ENCODE data around the gene PTF1A.

The PTF1A gene, protein sequence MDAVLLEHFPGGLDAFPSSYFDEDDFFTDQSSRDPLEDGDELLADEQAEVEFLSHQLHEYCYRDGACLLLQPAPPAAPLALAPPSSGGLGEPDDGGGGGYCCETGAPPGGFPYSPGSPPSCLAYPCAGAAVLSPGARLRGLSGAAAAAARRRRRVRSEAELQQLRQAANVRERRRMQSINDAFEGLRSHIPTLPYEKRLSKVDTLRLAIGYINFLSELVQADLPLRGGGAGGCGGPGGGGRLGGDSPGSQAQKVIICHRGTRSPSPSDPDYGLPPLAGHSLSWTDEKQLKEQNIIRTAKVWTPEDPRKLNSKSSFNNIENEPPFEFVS

DNA sequence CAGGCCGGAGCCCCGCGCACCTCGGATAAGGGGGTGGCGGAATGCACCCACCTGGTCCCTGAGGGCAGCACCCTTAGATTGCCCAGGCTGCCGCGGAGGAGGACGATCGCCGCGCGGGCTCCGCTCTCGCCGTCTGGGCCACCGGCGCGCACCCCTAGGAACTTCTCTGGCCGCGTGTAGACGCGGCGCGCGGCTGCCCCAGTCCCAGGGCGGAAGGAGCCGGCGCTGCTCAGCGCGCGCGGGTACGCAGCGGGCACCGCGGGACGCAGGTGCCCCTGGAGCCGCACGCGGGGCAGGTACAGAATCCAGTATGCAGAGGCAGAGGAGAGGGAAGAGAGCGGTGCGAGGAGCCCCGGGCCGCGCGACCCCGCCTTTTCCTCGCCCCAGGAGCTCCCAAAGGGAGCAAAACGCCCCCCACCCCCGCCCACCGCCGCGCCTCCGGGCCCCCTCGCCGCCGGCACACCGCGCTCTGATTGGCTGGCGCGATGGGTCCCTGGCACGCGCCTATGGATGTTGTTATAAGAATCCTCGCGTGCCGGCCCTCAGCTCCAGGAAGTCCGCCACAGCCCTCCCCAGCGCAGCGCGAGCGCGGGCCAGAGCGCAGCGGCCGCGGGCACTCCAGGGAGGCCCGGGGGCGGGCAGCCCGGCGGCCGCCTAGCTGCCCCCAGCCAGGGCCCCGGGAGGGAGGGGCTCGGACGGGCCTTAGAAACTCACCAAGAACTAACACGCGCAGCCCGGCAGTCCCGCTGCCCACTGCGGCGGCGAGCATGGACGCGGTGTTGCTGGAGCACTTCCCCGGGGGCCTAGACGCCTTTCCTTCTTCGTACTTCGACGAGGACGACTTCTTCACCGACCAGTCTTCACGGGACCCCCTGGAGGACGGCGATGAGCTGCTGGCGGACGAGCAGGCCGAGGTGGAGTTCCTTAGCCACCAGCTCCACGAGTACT, at the start of gene PTF1A:
PTF1A (plus strand) TSS at position 549 of the 948 bp plus-strand sequence; CDS start at position 768, 219 bp downstream.
- no peak for ATAC-seq
- Mint-ChIP-seq H3K4me3 (no peak within 1 kb of the TSS), H3K9me3 (no peaks in the 10 kb centered on the region), H3K27me3 (peaks cover 70% of the 10 kb centered on the region), H3K36me3 (ENCODE audit: low read depth) (no peaks in the 10 kb centered on the region), H3K4me1 (peaks cover 2% of the 10 kb centered on the region), H3K27ac (no peak within 1 kb of the TSS)
- DNase-seq, result no peak

GRCh38 chr10:23146258-23146657, 45.9 kb upstream of the PTF1A start:
- Mint-ChIP-seq H3K36me3 (ENCODE audit: low read depth) (no peaks in the 10 kb centered on the region), H3K27ac (no peak overlapping the region), H3K4me1 (no peaks in the 10 kb centered on the region), H3K9me3 (no peaks in the 10 kb centered on the region), H3K4me3 (no peak overlapping the region), H3K27me3 (peaks cover 3% of the 10 kb centered on the region)
- no peak for ATAC-seq
- no peak for DNase-seq

- H3K27me3 Mint-ChIP-seq, result peaks cover 3% of the 10 kb centered on the region
- H3K4me3 Mint-ChIP-seq, result no peak overlapping the region
- H3K27ac Mint-ChIP-seq, result no peak overlapping the region
- no peaks in the 10 kb centered on the region for H3K9me3 Mint-ChIP-seq
- ATAC-seq (no peak), DNase-seq (no peak)
- no peaks in the 10 kb centered on the region for H3K4me1 Mint-ChIP-seq
- H3K36me3 Mint-ChIP-seq (ENCODE audit: low read depth), result no peaks in the 10 kb centered on the region
These were observed 45.1 kb upstream of the PTF1A start for GRCh38 chr10:23147035-23147434.

- Mint-ChIP-seq H3K9me3 (no peaks in the 10 kb centered on the region), H3K27ac (no peak overlapping the region), H3K27me3 (peaks cover 3% of the 10 kb centered on the region), H3K4me3 (no peak overlapping the region), H3K4me1 (no peaks in the 10 kb centered on the region), H3K36me3 (ENCODE audit: low read depth) (no peaks in the 10 kb centered on the region)
- DNase-seq, result no peak
- ATAC-seq, result no peak
These were observed 43.9 kb upstream of the PTF1A start for GRCh38 chr10:23148214-23148613.

DNA sequence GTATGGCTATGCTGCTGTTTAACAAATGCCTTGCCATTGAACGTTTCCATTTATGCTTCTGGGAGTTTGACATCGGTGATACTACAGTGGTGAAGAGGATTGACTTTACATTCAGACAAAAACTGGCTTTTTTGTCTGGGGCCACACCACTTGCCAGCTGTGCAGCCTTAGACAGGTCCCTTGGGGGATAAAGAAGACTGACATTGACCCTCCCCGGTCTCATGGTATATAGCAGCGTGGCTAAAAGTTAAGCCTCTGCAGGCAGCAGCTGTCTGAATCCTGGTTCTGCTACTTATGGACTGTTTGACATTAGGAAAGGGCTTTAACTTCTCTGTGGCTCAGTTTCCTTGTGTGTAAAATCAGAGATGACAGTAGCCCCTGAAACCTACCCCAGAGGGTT, 42.0 kb upstream of the PTF1A start:
- ATAC-seq, result no peak
- Mint-ChIP-seq H3K27ac (no peak overlapping the region), H3K9me3 (no peaks in the 10 kb centered on the region), H3K4me3 (no peak overlapping the region), H3K36me3 (ENCODE audit: low read depth) (no peaks in the 10 kb centered on the region), H3K27me3 (peaks cover 7% of the 10 kb centered on the region), H3K4me1 (no peaks in the 10 kb centered on the region)
- DNase-seq, result no peak

GRCh38 chr10:23150610-23151009, 41.5 kb upstream of the PTF1A start:
- no peak overlapping the region for H3K4me3 Mint-ChIP-seq
- DNase-seq (no peak), ATAC-seq (no peak)
- no peaks in the 10 kb centered on the region for H3K4me1 Mint-ChIP-seq
- no peaks in the 10 kb centered on the region for H3K36me3 Mint-ChIP-seq (ENCODE audit: low read depth)
- H3K9me3 Mint-ChIP-seq, result no peaks in the 10 kb centered on the region
- H3K27me3 Mint-ChIP-seq, result peaks cover 9% of the 10 kb centered on the region
- no peak overlapping the region for H3K27ac Mint-ChIP-seq

GRCh38 chr10:23151071-23151470, 41.0 kb upstream of the PTF1A start:
- H3K27me3 Mint-ChIP-seq, result peaks cover 13% of the 10 kb centered on the region
- H3K4me1 Mint-ChIP-seq, result no peaks in the 10 kb centered on the region
- DNase-seq, result no peak
- H3K9me3 Mint-ChIP-seq, result no peaks in the 10 kb centered on the region
- H3K27ac Mint-ChIP-seq, result no peak overlapping the region
- no peaks in the 10 kb centered on the region for H3K36me3 Mint-ChIP-seq (ENCODE audit: low read depth)
- no peak overlapping the region for H3K4me3 Mint-ChIP-seq
- ATAC-seq, result no peak

GRCh38 chr10:23155169-23155568, 36.9 kb upstream of the PTF1A start:
- Mint-ChIP-seq H3K27ac (no peak overlapping the region), H3K4me1 (peaks cover 2% of the 10 kb centered on the region), H3K27me3 (peaks cover 34% of the 10 kb centered on the region), H3K36me3 (ENCODE audit: low read depth) (no peaks in the 10 kb centered on the region), H3K9me3 (no peaks in the 10 kb centered on the region), H3K4me3 (no peak overlapping the region)
- DNase-seq (no peak), ATAC-seq (no peak)

DNA sequence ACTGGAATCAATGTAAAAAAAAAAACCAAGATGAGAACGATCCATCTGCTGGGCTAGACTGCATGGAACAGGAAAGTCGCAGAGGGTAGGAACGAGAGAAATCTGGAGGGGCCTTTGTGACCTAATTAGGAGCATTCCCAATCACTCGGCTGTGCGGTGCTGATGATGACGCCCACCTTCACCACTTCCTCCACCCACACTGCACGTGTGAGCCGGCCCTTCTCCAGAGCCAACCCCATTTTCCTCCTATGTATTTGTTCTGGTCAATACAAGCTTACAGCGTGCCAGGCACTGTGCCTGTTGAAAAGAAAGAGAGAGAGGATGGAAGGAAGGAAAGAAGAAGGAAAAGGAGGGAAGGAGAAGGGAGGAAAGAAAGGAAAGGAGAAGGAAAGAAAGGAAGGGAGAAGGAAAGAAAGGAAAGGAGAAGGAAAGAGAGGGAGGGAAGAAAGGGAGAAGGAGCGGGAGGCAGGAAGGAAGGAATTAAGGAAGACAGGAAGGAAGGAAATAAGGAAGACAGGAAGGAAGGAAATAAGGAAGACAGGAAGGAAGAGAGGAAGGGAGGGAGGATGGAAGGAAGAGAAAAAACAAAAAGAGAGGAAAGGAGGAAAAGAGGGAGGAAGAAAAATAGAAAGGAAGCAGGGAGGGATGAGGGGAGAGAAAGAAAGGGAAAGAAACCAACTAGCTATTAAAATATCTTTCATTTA, 35.5 kb upstream of the PTF1A start:
- H3K9me3 Mint-ChIP-seq, result no peaks in the 10 kb centered on the region
- no peak overlapping the region for H3K4me3 Mint-ChIP-seq
- peaks cover 2% of the 10 kb centered on the region for H3K4me1 Mint-ChIP-seq
- DNase-seq, result no peak
- no peaks in the 10 kb centered on the region for H3K36me3 Mint-ChIP-seq (ENCODE audit: low read depth)
- H3K27me3 Mint-ChIP-seq, result peaks cover 37% of the 10 kb centered on the region
- no peak overlapping the region for H3K27ac Mint-ChIP-seq
- no peak for ATAC-seq

- no peaks in the 10 kb centered on the region for H3K36me3 Mint-ChIP-seq (ENCODE audit: low read depth)
- H3K27me3 Mint-ChIP-seq, result peaks cover 37% of the 10 kb centered on the region
- H3K9me3 Mint-ChIP-seq, result no peaks in the 10 kb centered on the region
- peaks cover 2% of the 10 kb centered on the region for H3K4me1 Mint-ChIP-seq
- no peak overlapping the region for H3K27ac Mint-ChIP-seq
- H3K4me3 Mint-ChIP-seq, result no peak overlapping the region
- ATAC-seq, result no peak
- no peak for DNase-seq
These were observed 34.9 kb upstream of the PTF1A start for GRCh38 chr10:23157239-23157681.

DNA sequence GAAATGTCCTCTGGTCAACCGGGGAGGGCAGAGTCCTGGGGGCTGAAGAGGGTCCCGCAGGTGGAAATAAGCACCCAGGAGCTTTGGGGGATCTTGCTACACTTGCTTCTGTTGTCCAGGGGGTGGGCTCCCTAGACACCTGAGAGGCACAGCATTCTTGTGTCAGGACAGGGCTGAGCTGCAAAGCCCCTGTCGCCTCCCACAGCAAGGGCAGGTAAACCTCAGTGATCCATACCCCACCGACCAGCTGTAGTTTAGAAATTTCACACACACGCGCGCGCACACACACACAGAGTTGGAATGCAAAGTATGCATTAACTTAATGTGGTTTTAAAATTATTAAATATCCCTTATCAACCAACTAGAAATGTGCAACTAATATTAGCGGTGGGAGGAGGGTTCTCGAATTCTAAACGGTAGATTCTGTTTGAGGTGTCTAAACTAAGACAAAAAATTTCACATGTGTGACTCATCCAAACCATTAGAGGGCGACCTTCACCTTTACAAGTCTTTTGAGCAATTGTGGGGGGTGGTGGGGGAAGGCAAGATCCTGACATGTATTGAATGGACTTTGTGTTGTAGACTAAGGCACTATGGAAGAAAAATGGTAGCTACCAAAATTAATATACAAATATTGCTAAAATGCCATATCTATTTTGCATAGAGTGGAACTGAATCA, 34.3 kb upstream of the PTF1A start:
- ATAC-seq (peak; percentile 57), DNase-seq (no peak)
- H3K36me3 Mint-ChIP-seq (ENCODE audit: low read depth), result no peaks in the 10 kb centered on the region
- H3K27ac Mint-ChIP-seq, result no peak overlapping the region
- H3K27me3 Mint-ChIP-seq, result peaks cover 37% of the 10 kb centered on the region
- H3K4me1 Mint-ChIP-seq, result peaks cover 2% of the 10 kb centered on the region
- H3K4me3 Mint-ChIP-seq, result no peak overlapping the region
- H3K9me3 Mint-ChIP-seq, result no peaks in the 10 kb centered on the region

DNA sequence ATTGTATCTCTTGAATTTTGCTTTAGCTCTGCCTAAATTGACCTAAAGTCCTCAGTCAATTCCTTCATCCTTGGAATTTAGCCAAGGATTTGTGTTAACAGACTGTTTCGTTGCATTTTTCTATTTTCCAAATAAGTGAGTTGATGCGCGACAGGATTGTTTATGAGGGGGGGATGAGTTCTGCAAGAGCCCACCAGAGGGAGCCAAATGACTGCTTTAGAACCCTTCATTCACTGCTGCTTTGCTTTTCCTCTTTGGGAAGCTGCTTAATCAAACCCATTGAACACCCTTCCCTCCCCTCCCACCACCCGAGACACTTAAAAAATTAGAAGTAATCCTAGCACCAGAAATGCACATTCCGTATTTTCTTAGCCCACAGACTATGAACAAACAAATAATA, 33.7 kb upstream of the PTF1A start:
- Mint-ChIP-seq H3K36me3 (ENCODE audit: low read depth) (no peaks in the 10 kb centered on the region), H3K27me3 (peaks cover 38% of the 10 kb centered on the region), H3K9me3 (no peaks in the 10 kb centered on the region), H3K4me1 (peaks cover 2% of the 10 kb centered on the region), H3K4me3 (no peak overlapping the region), H3K27ac (no peak overlapping the region)
- DNase-seq (peak; percentile 38), ATAC-seq (no peak)

DNA sequence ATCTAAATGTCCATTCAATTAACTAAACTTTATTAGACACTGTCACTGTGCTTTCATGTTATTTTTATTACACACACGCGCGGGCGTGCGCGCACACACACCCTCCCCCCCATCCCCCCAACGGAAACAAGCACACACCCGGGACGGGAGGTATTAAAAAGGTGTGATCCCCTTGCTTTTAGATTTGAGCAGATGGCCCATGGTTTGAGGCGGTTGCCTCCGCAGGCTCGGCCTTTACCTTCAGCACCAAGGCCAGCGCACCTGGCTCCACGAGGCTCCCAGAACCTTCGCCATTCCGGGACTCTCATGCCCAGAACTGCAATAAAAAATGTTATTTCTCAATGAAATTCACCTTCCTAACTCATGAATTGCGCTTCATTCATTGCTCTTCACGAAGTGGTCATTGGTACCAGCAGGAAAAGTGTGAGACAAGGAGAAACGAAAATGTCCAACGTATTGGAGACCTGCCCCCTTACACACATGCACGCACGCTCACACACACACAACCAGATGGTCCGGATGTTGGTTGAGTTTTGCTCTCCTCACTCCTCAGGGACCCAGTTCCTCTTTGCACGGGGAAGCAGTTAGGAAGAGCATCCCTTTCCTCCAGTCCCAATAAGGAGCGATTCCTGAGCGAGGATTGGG, 20.8 kb upstream of the PTF1A start:
- no peak overlapping the region for H3K4me3 Mint-ChIP-seq
- no peak overlapping the region for H3K27ac Mint-ChIP-seq
- ATAC-seq (no peak), DNase-seq (no peak)
- no peaks in the 10 kb centered on the region for H3K9me3 Mint-ChIP-seq
- H3K4me1 Mint-ChIP-seq, result peaks cover 3% of the 10 kb centered on the region
- peaks cover 50% of the 10 kb centered on the region for H3K27me3 Mint-ChIP-seq
- H3K36me3 Mint-ChIP-seq (ENCODE audit: low read depth), result no peaks in the 10 kb centered on the region
